ENCODE results near the gene MACO1.

Gene MACO1

GRCh38 chr1:25472471-25472870, 41.8 kb downstream of the MACO1 start:
- no peak for DNase-seq (ENCODE audit: extremely low spot score)
- ChIA-PET POLR2A (no interaction called here), CTCF (interaction anchor here (1.1 to 2.2 kb wide), 3 partner anchors 12 to 25 kb away, joined by 3 to 6 read pairs (median 3); no protein-coding TSS in a partner anchor)
- no peak for TF ChIP-seq CTCF (IDR thresholded peaks at IDR 0.05; ENCODE audit: control extremely low read depth, extremely low read depth, low read depth, missing control alignments)

GRCh38 chr1:25473653-25474225, 43.0 kb downstream of the MACO1 start:
- TF ChIP-seq CTCF (IDR thresholded peaks at IDR 0.05; ENCODE audit: control extremely low read depth, extremely low read depth, low read depth, missing control alignments): no peak
- CTCF ChIA-PET: no interaction called here
- POLR2A ChIA-PET: no interaction called here

GRCh38 chr1:25474439-25475047, 43.8 kb downstream of the MACO1 start:
- CTCF ChIA-PET: no interaction called here
- POLR2A ChIA-PET: no interaction called here
- no peak for DNase-seq (ENCODE audit: extremely low spot score)
- no peak for TF ChIP-seq CTCF (IDR thresholded peaks at IDR 0.05; ENCODE audit: control extremely low read depth, extremely low read depth, low read depth, missing control alignments)

More at GRCh38 chr1:25473653-25474225, 43.0 kb downstream of the MACO1 start:
- peak; percentile 26 for DNase-seq (ENCODE audit: extremely low spot score)

GRCh38 chr1:25476186-25477097, 45.7 kb downstream of the MACO1 start:
- TF ChIP-seq CTCF (IDR thresholded peaks at IDR 0.05; ENCODE audit: control extremely low read depth, extremely low read depth, low read depth, missing control alignments): no peak
- DNase-seq (ENCODE audit: extremely low spot score): no peak
- POLR2A ChIA-PET: interaction anchor here (0.6 kb wide), 1 partner anchor 36 kb away, joined by 3 read pairs; no protein-coding TSS in a partner anchor
- CTCF ChIA-PET: interaction anchor here (0.7 to 2.2 kb wide), 7 partner anchors 8 to 44 kb away, joined by 3 to 23 read pairs (median 4); no protein-coding TSS in a partner anchor

- POLR2A ChIA-PET: interaction anchor here (0.5 kb wide), 1 partner anchor 10 kb away, joined by 10 read pairs; no protein-coding TSS in a partner anchor
- CTCF ChIA-PET: interaction anchor here (1.0 to 2.2 kb wide), 5 partner anchors 10 to 50 kb away, joined by 3 to 23 read pairs (median 7); no protein-coding TSS in a partner anchor
- no peak for TF ChIP-seq CTCF (IDR thresholded peaks at IDR 0.05; ENCODE audit: control extremely low read depth, extremely low read depth, low read depth, missing control alignments)
- no peak for DNase-seq (ENCODE audit: extremely low spot score)
Measured at GRCh38 chr1:25477448-25478034, 46.8 kb downstream of the MACO1 start.

- no peak for TF ChIP-seq CTCF (IDR thresholded peaks at IDR 0.05; ENCODE audit: control extremely low read depth, extremely low read depth, low read depth, missing control alignments)
Measured at GRCh38 chr1:25478633-25479032, 47.9 kb downstream of the MACO1 start.

More at GRCh38 chr1:25478633-25479032, 47.9 kb downstream of the MACO1 start:
- POLR2A ChIA-PET: no interaction called here
- no peak for DNase-seq (ENCODE audit: extremely low spot score)
- CTCF ChIA-PET: interaction anchor here (2.0 kb wide), 1 partner anchor 9 kb away, joined by 16 read pairs; no protein-coding TSS in a partner anchor
